ENCODE measurements around the gene WWOX. TPM values are rescaled to one million over a fixed set of nuclear protein-coding genes. Genes with fewer than 3 reads are reported as not detected.

The WWOX gene
- polyA plus RNA-seq, 1 donor from 2014 or later, result 25.6 TPM

DNA sequence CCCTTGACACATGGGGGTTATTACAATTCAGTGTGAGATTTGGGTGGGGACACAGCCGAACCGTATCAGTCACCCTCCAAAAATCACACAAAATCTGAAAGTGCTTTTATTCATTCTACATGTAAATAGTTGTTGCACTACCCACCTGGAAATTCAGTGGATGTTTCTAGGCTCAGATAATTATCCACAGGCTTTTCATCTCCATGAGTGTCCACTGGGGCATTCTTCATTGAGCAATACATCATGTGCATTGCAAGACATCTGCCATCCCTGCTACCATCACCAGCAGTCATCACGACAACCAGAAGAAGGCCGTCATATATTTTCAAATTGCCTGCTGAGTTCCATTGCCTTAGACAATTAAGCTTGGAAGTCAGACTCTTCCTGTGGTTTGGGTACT lies 330.8 kb downstream of the WWOX start:
- no peak for TF ChIP-seq SMC3 (conservative IDR thresholded peaks at IDR 0.05; ENCODE audit: poor library complexity)
- TF ChIP-seq RAD21 (conservative IDR thresholded peaks at IDR 0.05), result no peak
- TF ChIP-seq TAF1 (IDR thresholded peaks at IDR 0.05; ENCODE audit: low read depth), result no peak
- TF ChIP-seq, protein P1, sequence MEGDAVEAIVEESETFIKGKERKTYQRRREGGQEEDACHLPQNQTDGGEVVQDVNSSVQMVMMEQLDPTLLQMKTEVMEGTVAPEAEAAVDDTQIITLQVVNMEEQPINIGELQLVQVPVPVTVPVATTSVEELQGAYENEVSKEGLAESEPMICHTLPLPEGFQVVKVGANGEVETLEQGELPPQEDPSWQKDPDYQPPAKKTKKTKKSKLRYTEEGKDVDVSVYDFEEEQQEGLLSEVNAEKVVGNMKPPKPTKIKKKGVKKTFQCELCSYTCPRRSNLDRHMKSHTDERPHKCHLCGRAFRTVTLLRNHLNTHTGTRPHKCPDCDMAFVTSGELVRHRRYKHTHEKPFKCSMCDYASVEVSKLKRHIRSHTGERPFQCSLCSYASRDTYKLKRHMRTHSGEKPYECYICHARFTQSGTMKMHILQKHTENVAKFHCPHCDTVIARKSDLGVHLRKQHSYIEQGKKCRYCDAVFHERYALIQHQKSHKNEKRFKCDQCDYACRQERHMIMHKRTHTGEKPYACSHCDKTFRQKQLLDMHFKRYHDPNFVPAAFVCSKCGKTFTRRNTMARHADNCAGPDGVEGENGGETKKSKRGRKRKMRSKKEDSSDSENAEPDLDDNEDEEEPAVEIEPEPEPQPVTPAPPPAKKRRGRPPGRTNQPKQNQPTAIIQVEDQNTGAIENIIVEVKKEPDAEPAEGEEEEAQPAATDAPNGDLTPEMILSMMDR (IDR thresholded peaks at IDR 0.05; ENCODE audit: poor library complexity, severe bottlenecking), result no peak
- TF ChIP-seq REST (IDR thresholded peaks at IDR 0.05; ENCODE audit: borderline replicate concordance), result no peak
- TF ChIP-seq MXI1 (conservative IDR thresholded peaks at IDR 0.05; ENCODE audit: poor library complexity, severe bottlenecking), result no peak
- no peak for TF ChIP-seq EP300 (conservative IDR thresholded peaks at IDR 0.05; ENCODE audit: poor library complexity, severe bottlenecking)
- no peak for TF ChIP-seq POLR2AphosphoS5 (IDR thresholded peaks at IDR 0.05)
- no peak for TF ChIP-seq EZH2 (IDR thresholded peaks at IDR 0.05; ENCODE audit: borderline replicate concordance, insufficient read depth, low read length, poor library complexity, severe bottlenecking)

GRCh38 chr16:78431004-78431670 lies 331.7 kb downstream of the WWOX start:
- Histone ChIP-seq H3K27me3 (ENCODE audit: insufficient read depth, low read depth, low read length) (no peaks in the 10 kb centered on the region), H4K20me1 (ENCODE audit: insufficient read depth) (no peaks in the 10 kb centered on the region), H3F3A (ENCODE audit: insufficient read depth, low read length, poor library complexity, severe bottlenecking) (no peaks in the 10 kb centered on the region), H3K27ac (ENCODE audit: low read length) (no peak overlapping the region), H3K4me2 (ENCODE audit: low read length) (no peak overlapping the region), H3K4me3 (ENCODE audit: low read length) (no peak overlapping the region), H2AFZ (ENCODE audit: low read depth, low read length) (no peak overlapping the region), H3K36me3 (ENCODE audit: insufficient read depth, low read length) (no peaks in the 10 kb centered on the region), H3K79me2 (replicated peaks; ENCODE audit: insufficient read depth, low read length) (no peaks in the 10 kb centered on the region), H3K9ac (ENCODE audit: low read length) (no peak overlapping the region), H3K9me3 (ENCODE audit: low read length) (no peaks in the 10 kb centered on the region), H3K9me2 (ENCODE audit: insufficient read depth, low read length) (no peaks in the 10 kb centered on the region)
- TF ChIP-seq, protein P1 (IDR thresholded peaks at IDR 0.05; ENCODE audit: poor library complexity, severe bottlenecking), result no peak
- TF ChIP-seq EZH2 (IDR thresholded peaks at IDR 0.05; ENCODE audit: borderline replicate concordance, insufficient read depth, low read length, poor library complexity, severe bottlenecking), result no peak
- no peak for TF ChIP-seq MXI1 (conservative IDR thresholded peaks at IDR 0.05; ENCODE audit: poor library complexity, severe bottlenecking)

More for the DNA sequence above, 330.8 kb downstream of the WWOX start:
- H3K27ac ChIP-seq (ENCODE audit: low read length), result no peak overlapping the region
- H3K4me3 ChIP-seq (ENCODE audit: low read length), result no peak overlapping the region
- H3K9me3 ChIP-seq (ENCODE audit: low read length), result no peaks in the 10 kb centered on the region
- no peak overlapping the region for H2AFZ ChIP-seq (ENCODE audit: low read depth, low read length)
- H3F3A ChIP-seq (ENCODE audit: insufficient read depth, low read length, poor library complexity, severe bottlenecking), result no peaks in the 10 kb centered on the region
- no peak overlapping the region for H3K4me2 ChIP-seq (ENCODE audit: low read length)
- H3K79me2 ChIP-seq (replicated peaks; ENCODE audit: insufficient read depth, low read length), result no peaks in the 10 kb centered on the region
- H4K20me1 ChIP-seq (ENCODE audit: insufficient read depth), result no peaks in the 10 kb centered on the region
- no peaks in the 10 kb centered on the region for H3K36me3 ChIP-seq (ENCODE audit: insufficient read depth, low read length)
- H3K9me2 ChIP-seq (ENCODE audit: insufficient read depth, low read length), result no peaks in the 10 kb centered on the region
- no peaks in the 10 kb centered on the region for H3K27me3 ChIP-seq (ENCODE audit: insufficient read depth, low read depth, low read length)
- no peak overlapping the region for H3K9ac ChIP-seq (ENCODE audit: low read length)

Data from neural cell (in vitro differentiated cells).